K562 (cell line): ENCODE results near the gene SPPL3.
"Not testable (repeated sequence)": the region's sequence is repeated elsewhere in the genome, so short reads cannot be mapped to it uniquely, and the experiment has no call there.

Experiments used
- DLX4 ChIP-seq: fragments of 250-450 bp; sonication (Bioruptor Pico); IDR thresholded peaks from 2 replicates; pipeline ENCODE4 v1.6.1; 2021; ENCODE audit warnings: mild to moderate bottlenecking
- E2F5 ChIP-seq: sonication (generic); formaldehyde crosslinking; IDR thresholded peaks from 2 replicates; pipeline ENCODE4 v1.8.0; 2022; ENCODE audit warnings: mild to moderate bottlenecking, missing genetic modification reagents
- FOXM1 ChIP-seq, 2 experiments: fragments of 450-650 bp in 1 of 2; sonication (generic) in 1 of 2; formaldehyde crosslinking in 1 of 2; IDR thresholded peaks; 2 replicates each; pipeline versions ENCODE4 v1.6.1 to v1.9.0; 2017 to 2022; ENCODE audit warnings: low read depth in 2 of 2, mild to moderate bottlenecking in 2 of 2, missing genetic modification reagents in 1 of 2, moderate library complexity in 1 of 2
- HIVEP1 ChIP-seq: fragments of 250-450 bp; sonication (Bioruptor Pico); IDR thresholded peaks from 2 replicates; pipeline ENCODE4 v1.4.0; 2020; ENCODE audit warnings: mild to moderate bottlenecking
- NFYB ChIP-seq: IDR thresholded peaks from 2 replicates; pipeline ENCODE4 v1.6.1; 2011; ENCODE audit warnings: mild to moderate bottlenecking, moderate library complexity; ENCODE audit not compliant: insufficient read length; ENCODE audit errors: extremely low read depth
- RAD21 ChIP-seq, 2 experiments: fragments of 250-450 bp in 1 of 2; fragments of 450-650 bp in 1 of 2; sonication (Bioruptor Pico) in 1 of 2; formaldehyde crosslinking in 1 of 2; IDR thresholded peaks in 1 of 2; conservative IDR thresholded peaks in 1 of 2; 2 replicates each; pipeline versions ENCODE4 v1.4.0 to v1.8.0; 2020 to 2022; ENCODE audit warnings: mild to moderate bottlenecking in 2 of 2, moderate library complexity in 1 of 2
- TOE1 ChIP-seq, 2 experiments: fragments of 450-650 bp in 1 of 2; sonication (generic) in 1 of 2; formaldehyde crosslinking in 1 of 2; IDR thresholded peaks; 2 replicates each; pipeline versions ENCODE4 v1.7.1 to v1.8.0; 2016 to 2022; ENCODE audit warnings: borderline replicate concordance in 2 of 2, mild to moderate bottlenecking in 2 of 2, antibody characterized with exemption in 1 of 2, inconsistent platforms in 1 of 2, low read depth in 1 of 2, missing genetic modification reagents in 1 of 2, moderate library complexity in 1 of 2
- TRIM28 ChIP-seq: fragments of 450-650 bp; IDR thresholded peaks from 2 replicates; pipeline ENCODE4 v1.6.1; 2017
- ZC3H11A ChIP-seq: IDR thresholded peaks from 2 replicates; pipeline ENCODE4 v1.6.1; 2012; ENCODE audit warnings: low read depth, low read length, improper control_type of control experiment
- ZNF507 ChIP-seq: conservative IDR thresholded peaks from 2 replicates; pipeline ENCODE4 v1.6.1; 2017; ENCODE audit warnings: missing genetic modification characterization, missing compliant biosample characterization
- TF ChIP-seq, protein P1 (sequence below), 2 experiments: IDR thresholded peaks; 2 replicates each; pipeline ENCODE4 v1.6.1; 2012; ENCODE audit warnings: improper control_type of control experiment in 2 of 2, low read depth in 2 of 2, low read length in 2 of 2, borderline replicate concordance in 1 of 2
- TF ChIP-seq, protein P2 (sequence below), 3 experiments: IDR thresholded peaks in 2 of 3; conservative IDR thresholded peaks in 1 of 3; 2 replicates each; pipeline ENCODE4 v1.5.1; 2011 to 2012; ENCODE audit warnings: low read length in 3 of 3, mild to moderate bottlenecking in 3 of 3, control low read depth in 2 of 3, improper control_type of control experiment in 1 of 3, inconsistent platforms in 1 of 3, low read depth in 1 of 3, mixed read lengths in 1 of 3, moderate library complexity in 1 of 3; ENCODE audit not compliant: insufficient read depth in 2 of 3

DNA sequence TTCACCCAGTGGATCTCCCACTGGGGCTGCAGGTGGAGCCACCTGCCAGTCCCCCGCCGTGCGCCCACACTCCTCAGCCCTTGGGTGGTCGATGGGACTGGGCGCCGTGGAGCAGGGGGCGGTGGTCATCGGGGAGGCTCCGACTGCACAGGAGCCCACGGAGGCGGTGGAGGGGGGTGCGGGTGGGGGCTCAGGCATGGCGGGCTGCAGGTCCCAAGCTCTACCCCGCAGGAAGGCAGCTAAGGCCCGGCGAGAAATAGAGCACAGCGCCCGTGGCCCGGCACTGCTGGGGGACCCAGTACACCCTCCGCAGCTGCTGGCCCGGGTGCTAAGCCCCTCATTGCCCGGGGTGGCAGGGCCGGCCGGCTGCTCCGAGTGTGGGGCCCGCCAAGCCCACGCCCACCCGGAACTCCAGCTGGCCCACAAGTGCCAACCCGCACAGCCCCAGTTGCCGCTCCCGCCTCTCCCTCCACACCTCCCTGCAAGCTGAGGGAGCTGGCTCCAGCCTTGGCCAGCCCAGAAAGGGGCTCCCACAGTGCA, 46.2 kb upstream of the SPPL3 start:
- not testable (repeated sequence) for TF ChIP-seq ZNF507 (tag); HIVEP1 (CRISPR knock-in tag); ZC3H11A; RAD21 (CRISPR knock-in tag; conservative IDR thresholded peaks at IDR 0.05 in 1 of 2, IDR thresholded peaks at IDR 0.05 in 1 of 2); NFYB; TOE1 (IDR thresholded peaks at IDR 0.05; ENCODE audit: borderline replicate concordance); TOE1 (CRISPR knock-in tag; IDR thresholded peaks at IDR 0.05; ENCODE audit: borderline replicate concordance, low read depth); E2F5; DLX4; TRIM28; FOXM1 (IDR thresholded peaks at IDR 0.05; ENCODE audit: low read depth); FOXM1 (CRISPR knock-in tag; IDR thresholded peaks at IDR 0.05; ENCODE audit: low read depth)
- TF ChIP-seq, protein P1, sequence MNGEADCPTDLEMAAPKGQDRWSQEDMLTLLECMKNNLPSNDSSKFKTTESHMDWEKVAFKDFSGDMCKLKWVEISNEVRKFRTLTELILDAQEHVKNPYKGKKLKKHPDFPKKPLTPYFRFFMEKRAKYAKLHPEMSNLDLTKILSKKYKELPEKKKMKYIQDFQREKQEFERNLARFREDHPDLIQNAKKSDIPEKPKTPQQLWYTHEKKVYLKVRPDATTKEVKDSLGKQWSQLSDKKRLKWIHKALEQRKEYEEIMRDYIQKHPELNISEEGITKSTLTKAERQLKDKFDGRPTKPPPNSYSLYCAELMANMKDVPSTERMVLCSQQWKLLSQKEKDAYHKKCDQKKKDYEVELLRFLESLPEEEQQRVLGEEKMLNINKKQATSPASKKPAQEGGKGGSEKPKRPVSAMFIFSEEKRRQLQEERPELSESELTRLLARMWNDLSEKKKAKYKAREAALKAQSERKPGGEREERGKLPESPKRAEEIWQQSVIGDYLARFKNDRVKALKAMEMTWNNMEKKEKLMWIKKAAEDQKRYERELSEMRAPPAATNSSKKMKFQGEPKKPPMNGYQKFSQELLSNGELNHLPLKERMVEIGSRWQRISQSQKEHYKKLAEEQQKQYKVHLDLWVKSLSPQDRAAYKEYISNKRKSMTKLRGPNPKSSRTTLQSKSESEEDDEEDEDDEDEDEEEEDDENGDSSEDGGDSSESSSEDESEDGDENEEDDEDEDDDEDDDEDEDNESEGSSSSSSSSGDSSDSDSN (IDR thresholded peaks at IDR 0.05; ENCODE audit: borderline replicate concordance in 1 of 2, low read depth in 2 of 2, low read length in 2 of 2), result not testable (repeated sequence)
- TF ChIP-seq, protein P2, sequence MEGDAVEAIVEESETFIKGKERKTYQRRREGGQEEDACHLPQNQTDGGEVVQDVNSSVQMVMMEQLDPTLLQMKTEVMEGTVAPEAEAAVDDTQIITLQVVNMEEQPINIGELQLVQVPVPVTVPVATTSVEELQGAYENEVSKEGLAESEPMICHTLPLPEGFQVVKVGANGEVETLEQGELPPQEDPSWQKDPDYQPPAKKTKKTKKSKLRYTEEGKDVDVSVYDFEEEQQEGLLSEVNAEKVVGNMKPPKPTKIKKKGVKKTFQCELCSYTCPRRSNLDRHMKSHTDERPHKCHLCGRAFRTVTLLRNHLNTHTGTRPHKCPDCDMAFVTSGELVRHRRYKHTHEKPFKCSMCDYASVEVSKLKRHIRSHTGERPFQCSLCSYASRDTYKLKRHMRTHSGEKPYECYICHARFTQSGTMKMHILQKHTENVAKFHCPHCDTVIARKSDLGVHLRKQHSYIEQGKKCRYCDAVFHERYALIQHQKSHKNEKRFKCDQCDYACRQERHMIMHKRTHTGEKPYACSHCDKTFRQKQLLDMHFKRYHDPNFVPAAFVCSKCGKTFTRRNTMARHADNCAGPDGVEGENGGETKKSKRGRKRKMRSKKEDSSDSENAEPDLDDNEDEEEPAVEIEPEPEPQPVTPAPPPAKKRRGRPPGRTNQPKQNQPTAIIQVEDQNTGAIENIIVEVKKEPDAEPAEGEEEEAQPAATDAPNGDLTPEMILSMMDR (IDR thresholded peaks at IDR 0.05 in 2 of 3, conservative IDR thresholded peaks at IDR 0.05 in 1 of 3; ENCODE audit: insufficient read depth in 2 of 3, low read depth in 1 of 3, low read length in 3 of 3), result not testable (repeated sequence)
